MM.1S (cell line): Measurements from ENCODE around the gene SH3RF1.

Experiments used
- DNase-seq: peaks from one replicate; pipeline ENCODE4 v3.0.0-alpha.2; 2015
- H2AFZ ChIP-seq: fragments of 300-600 bp; sonication (generic); 2 replicates; pipeline ENCODE4 v1.6.0; 2016; ENCODE audit warnings: antibody characterized with exemption, low read length
- H3F3A ChIP-seq: fragments of 300-600 bp; sonication (generic); 2 replicates; pipeline ENCODE4 v1.6.1; 2016; ENCODE audit warnings: mild to moderate bottlenecking, antibody characterized with exemption, low read length, moderate library complexity, mixed read lengths; ENCODE audit not compliant: insufficient read depth
- H3K27ac ChIP-seq: fragments of 300-600 bp; sonication (generic); 2 replicates; pipeline ENCODE4 v1.5.1; 2016; ENCODE audit warnings: mild to moderate bottlenecking, low read length
- H3K27me3 ChIP-seq: fragments of 300-600 bp; sonication (generic); replicated peaks from 2 replicates; pipeline ENCODE4 v1.6.0; 2016; ENCODE audit warnings: low read length; ENCODE audit not compliant: insufficient read depth
- H3K36me3 ChIP-seq: fragments of 300-600 bp; sonication (generic); replicated peaks from 2 replicates; pipeline ENCODE4 v1.6.1; 2016; ENCODE audit warnings: mild to moderate bottlenecking, low read length, mixed read lengths; ENCODE audit not compliant: insufficient read depth
- H3K4me1 ChIP-seq: fragments of 300-600 bp; sonication (generic); 2 replicates; pipeline ENCODE4 v1.6.1; 2016; ENCODE audit warnings: low read length, mixed read lengths
- H3K4me2 ChIP-seq: fragments of 300-600 bp; sonication (generic); 2 replicates; pipeline ENCODE4 v1.6.0; 2016; ENCODE audit warnings: low read depth, low read length
- H3K4me3 ChIP-seq: fragments of 300-600 bp; sonication (generic); 2 replicates; pipeline ENCODE4 v1.5.1; 2016; ENCODE audit warnings: low read length, mixed read lengths
- H3K79me2 ChIP-seq: fragments of 300-600 bp; sonication (generic); 2 replicates; pipeline ENCODE4 v1.6.1; 2016; ENCODE audit warnings: mixed run types, low read length, mixed read lengths
- H3K9ac ChIP-seq: fragments of 300-600 bp; sonication (generic); 2 replicates; pipeline ENCODE4 v1.6.1; 2016; ENCODE audit warnings: low read length, mixed read lengths
- H3K9me2 ChIP-seq: fragments of 300-600 bp; sonication (generic); replicated peaks from 2 replicates; pipeline ENCODE4 v1.6.1; 2016; ENCODE audit warnings: mild to moderate bottlenecking, low read length, mixed read lengths; ENCODE audit not compliant: insufficient read depth
- H3K9me3 ChIP-seq: fragments of 300-600 bp; sonication (generic); replicated peaks from 2 replicates; pipeline ENCODE4 v1.6.1; 2016; ENCODE audit warnings: mild to moderate bottlenecking, low read length, mixed read lengths; ENCODE audit not compliant: insufficient read depth
- H4K20me1 ChIP-seq: fragments of 300-600 bp; sonication (generic); 2 replicates; pipeline ENCODE4 v1.6.1; 2016; ENCODE audit warnings: mild to moderate bottlenecking, low read length, moderate library complexity, mixed read lengths; ENCODE audit not compliant: insufficient read depth
- CTCF ChIP-seq: fragments of 300-600 bp; sonication (generic); IDR thresholded peaks from 2 replicates; pipeline ENCODE4 v1.5.1; 2016; ENCODE audit warnings: antibody characterized with exemption, low read length, mixed read lengths
- EZH2 ChIP-seq: fragments of 300-600 bp; sonication (generic); optimal IDR thresholded peaks from 2 replicates; pipeline ENCODE3; 2017; ENCODE audit warnings: low read depth, mild to moderate bottlenecking, antibody characterized with exemption, low read length, mixed read lengths
- EZH2phosphoT487 ChIP-seq: fragments of 300-600 bp; sonication (generic); IDR thresholded peaks from 2 replicates; pipeline ENCODE4 v1.6.1; 2018; ENCODE audit warnings: antibody characterized with exemption, low read length

The SH3RF1 gene

GRCh38 chr4:169063441-169063840 lies 207.3 kb downstream of the SH3RF1 start:
- Histone ChIP-seq H3K27me3 (no peaks in the 10 kb centered on the region), H3K4me1 (no peaks in the 10 kb centered on the region), H2AFZ (no peak overlapping the region), H3K9me2 (no peaks in the 10 kb centered on the region), H3K4me2 (no peak overlapping the region), H3K79me2 (no peaks in the 10 kb centered on the region), H3K27ac (no peak overlapping the region), H3K4me3 (no peak overlapping the region), H3F3A (no peaks in the 10 kb centered on the region), H3K36me3 (no peaks in the 10 kb centered on the region), H3K9ac (no peak overlapping the region), H3K9me3 (no peaks in the 10 kb centered on the region), H4K20me1 (no peaks in the 10 kb centered on the region)
- DNase-seq: no peak
- TF ChIP-seq EZH2phosphoT487 (no peak), CTCF (no peak), EZH2 (no peak)

DNA sequence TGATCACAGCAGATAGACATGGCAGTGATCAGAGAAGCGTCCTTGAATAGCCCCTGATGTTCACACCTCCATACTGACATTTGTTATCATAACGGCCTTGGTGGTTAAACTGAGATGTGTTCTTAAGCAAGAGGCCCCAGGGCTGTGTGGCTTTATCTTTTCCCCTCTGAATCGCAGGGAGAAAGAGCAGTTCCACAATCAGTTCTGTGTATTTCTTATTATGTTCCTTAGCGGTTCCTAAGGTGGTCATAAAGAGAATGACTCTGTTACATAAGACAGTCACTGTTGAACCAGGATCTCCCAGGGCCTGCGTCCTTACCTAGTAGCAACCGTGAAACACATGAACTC lies 207.9 kb downstream of the SH3RF1 start:
- Histone ChIP-seq H3K4me1 (no peaks in the 10 kb centered on the region), H3K79me2 (no peaks in the 10 kb centered on the region), H4K20me1 (no peaks in the 10 kb centered on the region), H3K9me3 (no peaks in the 10 kb centered on the region), H3K4me2 (no peak overlapping the region), H3K27me3 (no peaks in the 10 kb centered on the region), H2AFZ (no peak overlapping the region), H3K9ac (no peak overlapping the region), H3K9me2 (no peaks in the 10 kb centered on the region), H3K27ac (no peak overlapping the region), H3K36me3 (no peaks in the 10 kb centered on the region), H3F3A (no peaks in the 10 kb centered on the region), H3K4me3 (no peak overlapping the region)
- TF ChIP-seq CTCF (no peak), EZH2phosphoT487 (no peak), EZH2 (no peak)
- no peak for DNase-seq

DNA sequence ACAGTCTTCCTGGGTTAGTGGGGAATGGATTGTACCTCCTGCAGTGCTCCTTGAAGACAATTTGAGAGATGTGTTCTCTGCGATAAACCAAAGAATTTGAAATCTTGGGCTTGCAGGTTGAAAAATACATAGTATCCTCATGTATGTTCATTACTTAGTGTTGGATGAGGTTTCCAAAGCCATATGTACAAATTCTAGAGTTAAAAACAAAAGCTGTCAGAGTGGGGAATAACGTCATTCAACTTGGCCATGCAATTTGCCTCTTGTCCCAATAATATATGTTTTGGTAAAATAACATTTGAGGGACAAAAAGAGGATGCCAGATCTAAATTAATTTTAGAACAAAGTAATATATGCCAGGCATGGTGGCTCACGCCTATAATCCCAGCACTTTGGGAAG lies 209.4 kb downstream of the SH3RF1 start:
- TF ChIP-seq CTCF (no peak), EZH2 (no peak), EZH2phosphoT487 (no peak)
- H2AFZ ChIP-seq: no peak overlapping the region
- H3K4me3 ChIP-seq: no peak overlapping the region
- DNase-seq: no peak
- no peak overlapping the region for H3K9ac ChIP-seq
- no peaks in the 10 kb centered on the region for H3K4me1 ChIP-seq
- no peaks in the 10 kb centered on the region for H3F3A ChIP-seq
- no peaks in the 10 kb centered on the region for H4K20me1 ChIP-seq
- no peaks in the 10 kb centered on the region for H3K9me3 ChIP-seq
- no peak overlapping the region for H3K4me2 ChIP-seq
- H3K9me2 ChIP-seq: no peaks in the 10 kb centered on the region
- H3K27me3 ChIP-seq: no peaks in the 10 kb centered on the region
- no peaks in the 10 kb centered on the region for H3K36me3 ChIP-seq
- no peak overlapping the region for H3K27ac ChIP-seq
- H3K79me2 ChIP-seq: no peaks in the 10 kb centered on the region
